Right renal pelvis (tissue), 4 donors: ENCODE measurements around the gene FBXW4. TPM values are rescaled to one million over a fixed set of nuclear protein-coding genes. Genes with fewer than 3 reads are reported as not detected.
A peak's percentile ranks its signal among the peaks of the same experiment; 100 is the strongest.

Experiments used
- DNase-seq, 4 donors: peaks; one replicate each; pipeline ENCODE4 v3.0.0-alpha.2; 2013; ENCODE audit warnings: low read depth in 4 of 4, low spot score in 3 of 4, missing footprints in 1 of 4
- polyA plus RNA-seq, 4 donors: library from polyadenylated mRNA; unstranded; fragments of 120-200 nt; gene quantifications; one replicate each; pipeline ENCODE4 v1.2.1, GENCODE V29; 2013; ENCODE audit not compliant: insufficient read length in 4 of 4

FBXW4 gene
- polyA plus RNA-seq, 4 donors: 54.1 to 61.0 (median 56.7) TPM

DNA sequence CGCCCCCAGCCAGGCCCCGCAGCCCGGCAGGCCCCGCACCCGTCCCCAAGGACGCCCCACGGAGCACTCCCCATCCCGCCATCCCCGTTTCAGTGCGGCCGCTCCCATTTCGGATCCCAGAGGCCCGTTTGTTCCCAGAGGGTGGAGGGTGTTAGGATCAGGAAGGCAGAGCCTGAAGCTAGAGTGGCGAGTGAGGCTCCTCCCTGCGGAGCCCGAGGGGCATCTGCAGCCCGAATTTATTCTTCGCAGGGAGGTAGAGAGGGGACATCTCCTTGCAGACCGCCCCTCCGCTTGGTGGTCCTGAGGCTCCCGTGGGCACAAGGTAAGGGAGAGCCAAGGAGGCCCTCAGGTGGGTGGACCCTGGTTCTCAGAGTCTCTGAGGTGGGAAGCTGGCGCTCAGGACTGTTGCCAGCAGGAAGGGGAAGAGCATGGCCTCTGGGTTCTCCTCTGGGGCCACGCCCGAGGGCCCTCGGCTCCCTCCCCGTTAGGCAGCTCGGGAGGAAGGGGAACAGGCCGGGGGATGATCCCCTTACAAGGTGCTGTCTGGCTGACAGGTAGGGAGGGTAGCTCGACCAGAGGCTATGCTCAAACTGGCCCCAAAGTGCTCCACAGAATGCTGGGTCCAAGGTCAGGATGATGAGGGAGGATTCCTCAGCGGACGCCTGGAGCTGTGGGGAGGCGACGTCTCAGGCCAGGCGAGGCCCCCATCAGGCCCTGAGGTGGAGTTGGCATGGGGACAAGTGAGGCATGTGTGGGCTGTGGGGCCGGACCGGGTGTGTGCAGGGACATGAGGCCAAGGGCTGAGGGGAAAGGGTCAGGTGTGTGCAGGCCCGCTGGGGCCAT is 124.3 kb downstream of the FBXW4 start:
- no peak for DNase-seq

DNA sequence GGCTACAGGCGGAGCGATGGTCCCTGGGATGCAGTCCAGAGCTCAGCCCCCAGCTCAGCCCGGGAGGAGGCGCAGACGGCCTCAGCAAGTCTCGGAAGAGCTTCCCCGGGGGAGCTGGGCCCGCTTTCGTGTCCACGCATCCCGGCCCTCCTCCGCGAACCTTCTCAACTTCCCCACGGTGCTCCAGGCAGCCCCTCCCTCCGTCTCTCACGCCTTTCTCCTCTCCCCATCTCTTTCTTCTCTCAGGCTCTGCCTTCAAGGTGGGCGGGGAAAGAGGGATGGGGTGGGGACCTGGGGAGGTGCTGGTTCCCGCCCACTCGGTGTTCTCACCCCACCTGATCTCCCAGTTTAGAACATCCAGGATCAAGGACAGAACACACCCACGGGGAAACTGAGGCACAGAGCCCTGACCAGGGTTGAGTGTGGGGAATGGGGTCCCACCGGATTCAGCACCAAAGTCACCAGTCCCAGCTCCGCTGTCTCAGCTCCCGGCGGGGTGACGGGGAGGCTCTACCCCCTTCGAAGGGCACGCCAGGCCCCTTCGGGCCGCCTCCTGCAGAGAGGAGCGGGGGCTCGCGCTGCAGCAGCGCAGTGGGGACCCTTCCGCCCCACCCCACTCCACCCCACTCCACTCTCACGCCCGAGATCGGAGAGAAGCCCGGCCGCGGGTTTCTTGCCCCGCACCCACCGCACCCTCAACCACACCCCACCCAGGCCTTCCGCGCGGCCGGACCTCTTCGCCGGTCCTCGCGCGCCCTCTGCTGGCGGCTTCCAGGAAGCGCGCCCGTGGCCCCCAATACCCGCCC is 125.1 kb downstream of the FBXW4 start:
- DNase-seq: peak in 3 of 4 donors; percentile 51 to 76 (median 61)

DNA sequence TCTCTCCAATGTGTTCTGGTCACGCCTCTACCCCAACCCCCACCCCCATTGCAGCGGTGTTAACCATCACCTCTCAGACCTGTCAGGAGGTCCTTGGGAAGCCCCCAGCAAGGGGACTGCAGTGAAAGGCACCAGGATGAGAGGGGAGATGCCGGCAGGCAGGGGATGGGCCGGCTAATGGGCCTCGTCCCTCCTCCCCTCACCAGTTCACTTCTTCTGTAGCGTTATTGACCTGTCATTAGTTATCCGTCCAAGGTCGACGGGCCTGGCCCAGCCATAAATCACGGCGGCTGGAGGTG is 125.7 kb downstream of the FBXW4 start:
- no peak for DNase-seq

DNA sequence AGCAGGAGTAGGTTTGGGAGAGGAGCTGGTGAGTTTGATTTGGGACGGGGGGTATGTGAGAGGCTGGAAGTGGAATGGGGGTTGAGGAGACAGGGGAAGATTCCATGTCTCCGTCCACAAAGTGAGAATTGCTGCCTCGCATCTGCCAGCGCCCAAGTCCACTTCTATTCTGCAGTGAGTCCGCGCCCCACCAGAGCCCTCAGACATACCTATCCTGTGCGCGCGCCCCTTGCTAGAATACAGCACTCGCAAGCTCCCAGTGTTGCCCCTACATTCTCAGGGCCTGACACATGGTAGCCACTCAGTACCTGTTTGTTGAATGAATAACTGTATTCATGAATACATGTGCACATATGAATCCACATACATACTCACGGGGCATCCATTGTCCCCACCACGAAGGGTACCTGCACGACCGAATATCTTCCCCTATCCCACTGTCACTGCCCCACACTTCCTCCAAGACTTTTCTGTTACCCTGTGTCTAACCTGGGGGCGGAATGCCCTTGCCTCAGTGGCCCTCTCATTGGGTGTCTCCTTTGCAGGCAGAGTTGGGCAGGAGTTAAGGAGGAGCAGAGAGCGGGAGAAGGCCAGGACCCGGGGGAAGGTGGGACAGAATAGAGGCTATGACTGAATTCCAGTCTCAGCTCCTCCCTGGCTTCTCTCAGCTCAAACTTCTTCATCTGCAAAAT is 126.8 kb downstream of the FBXW4 start:
- DNase-seq: no peak

DNA sequence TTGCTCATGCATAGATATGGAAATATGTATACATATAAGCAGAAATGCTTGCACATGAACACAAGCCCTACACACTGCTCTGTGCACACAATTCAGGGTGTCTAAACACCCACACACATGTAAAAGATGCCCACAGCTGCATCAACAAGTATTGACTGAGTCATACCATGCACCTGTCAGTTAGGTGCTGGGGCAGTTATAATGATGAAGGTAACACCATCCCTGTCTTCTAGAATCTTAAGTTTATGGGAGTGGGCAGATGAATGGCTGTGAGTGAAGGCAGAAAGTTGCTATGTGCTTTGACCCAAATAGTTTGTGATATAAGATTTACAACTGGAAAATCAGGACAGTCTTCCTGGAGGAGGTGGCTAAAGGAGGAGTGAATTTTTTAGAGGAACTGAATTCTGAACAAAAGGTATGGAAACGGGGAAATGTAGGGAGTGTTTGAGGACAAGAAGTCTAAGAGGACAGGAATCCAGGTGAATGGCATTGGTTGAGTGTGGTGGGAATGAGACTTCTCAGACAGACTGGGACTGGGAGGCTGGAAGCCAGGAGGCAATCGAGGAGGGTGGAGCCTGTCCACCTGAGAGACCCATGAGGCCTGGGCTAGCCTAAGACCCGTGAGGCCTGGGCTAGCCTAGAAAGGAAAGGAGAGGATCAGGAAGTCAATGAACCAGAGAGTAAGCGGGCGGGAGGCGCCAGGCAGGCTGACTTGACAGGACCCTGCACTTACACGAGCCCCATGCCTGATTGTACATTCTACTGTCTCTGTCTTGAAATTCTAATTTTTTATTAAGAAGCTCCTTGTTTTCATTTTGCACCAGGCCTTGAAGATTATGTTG is 127.6 kb downstream of the FBXW4 start:
- DNase-seq: no peak

DNA sequence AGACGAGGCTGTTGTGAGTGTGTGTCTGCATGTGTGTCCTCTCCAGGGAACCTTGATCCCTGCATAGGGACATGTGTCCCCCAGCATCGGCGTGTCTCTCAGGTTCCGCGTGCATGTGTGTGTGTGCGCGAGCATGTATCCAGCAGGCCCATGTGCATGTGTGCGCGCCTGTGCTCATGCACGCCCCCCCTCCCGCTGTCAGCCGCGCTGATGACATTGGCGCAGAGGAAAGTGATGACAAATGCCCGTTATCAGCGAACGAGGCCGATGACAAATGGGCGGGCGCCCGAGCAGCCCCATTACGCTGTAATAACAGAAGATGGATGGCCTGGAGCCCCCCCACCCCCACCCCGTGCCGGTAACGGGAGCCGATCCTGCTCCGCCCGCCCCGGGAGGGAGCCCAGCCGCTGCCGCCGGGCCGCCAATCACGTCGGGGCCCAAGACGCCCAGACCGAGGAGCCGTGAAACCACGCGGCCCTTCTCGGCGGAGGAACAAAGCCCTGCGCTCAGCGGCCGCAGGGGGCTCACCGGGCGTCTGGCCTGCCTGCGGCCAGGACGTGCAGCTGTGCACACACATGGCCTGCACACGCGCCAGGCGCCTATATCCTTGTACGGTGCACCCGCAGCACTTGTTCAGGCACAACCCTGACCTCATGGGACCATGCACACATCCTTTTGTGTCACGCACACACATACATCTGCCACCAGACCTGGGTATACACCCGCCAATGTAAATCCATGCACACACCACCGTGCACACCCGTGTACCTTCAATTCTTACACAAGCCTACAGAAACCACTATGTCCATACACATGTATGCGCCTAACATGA is 128.4 kb downstream of the FBXW4 start:
- DNase-seq: no peak

DNA sequence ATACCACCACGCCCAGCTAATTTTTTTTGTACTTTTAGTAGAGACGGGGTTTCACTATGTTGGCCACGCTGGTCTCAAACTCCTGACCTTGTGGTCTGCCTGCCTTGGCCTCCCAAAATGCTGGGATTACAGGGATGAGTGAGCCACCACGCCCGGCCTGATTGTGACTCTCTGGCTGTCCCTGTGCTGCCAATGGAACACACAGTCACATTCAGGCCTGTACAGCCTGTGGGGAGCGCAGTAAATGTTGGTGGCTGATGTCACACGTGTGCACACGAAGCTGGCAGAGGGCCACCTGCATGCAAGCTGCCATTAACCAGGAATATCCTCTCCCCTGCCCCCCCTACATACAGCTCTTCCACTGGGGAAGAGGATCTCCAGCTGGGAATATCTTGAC is 129.0 kb downstream of the FBXW4 start:
- no peak for DNase-seq

DNA sequence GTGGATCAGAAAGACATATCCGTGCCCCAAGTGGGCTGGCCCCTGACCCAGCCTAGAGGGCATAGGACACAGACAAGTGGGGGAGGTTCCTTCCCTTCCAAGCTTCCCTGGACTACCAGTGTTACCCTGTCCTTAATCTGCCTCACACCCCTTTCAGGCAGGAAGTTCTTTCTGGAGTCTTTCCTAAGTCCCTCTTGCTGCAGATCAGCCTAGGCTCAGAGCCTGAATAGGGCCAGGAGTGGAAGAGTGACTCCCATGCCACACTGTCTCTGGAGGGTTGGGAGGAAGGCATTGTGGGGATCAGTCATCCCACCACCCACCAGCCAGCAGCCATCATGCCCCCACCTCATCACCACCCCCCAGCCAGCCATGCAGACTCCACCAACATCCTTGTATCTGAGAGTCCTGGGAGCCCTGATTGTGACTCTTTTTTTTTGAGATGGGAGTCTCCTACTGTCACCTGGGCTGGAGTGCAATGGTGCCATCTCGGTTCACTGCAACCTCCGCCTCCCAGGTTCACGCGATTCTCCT is 129.5 kb downstream of the FBXW4 start:
- no peak for DNase-seq

DNA sequence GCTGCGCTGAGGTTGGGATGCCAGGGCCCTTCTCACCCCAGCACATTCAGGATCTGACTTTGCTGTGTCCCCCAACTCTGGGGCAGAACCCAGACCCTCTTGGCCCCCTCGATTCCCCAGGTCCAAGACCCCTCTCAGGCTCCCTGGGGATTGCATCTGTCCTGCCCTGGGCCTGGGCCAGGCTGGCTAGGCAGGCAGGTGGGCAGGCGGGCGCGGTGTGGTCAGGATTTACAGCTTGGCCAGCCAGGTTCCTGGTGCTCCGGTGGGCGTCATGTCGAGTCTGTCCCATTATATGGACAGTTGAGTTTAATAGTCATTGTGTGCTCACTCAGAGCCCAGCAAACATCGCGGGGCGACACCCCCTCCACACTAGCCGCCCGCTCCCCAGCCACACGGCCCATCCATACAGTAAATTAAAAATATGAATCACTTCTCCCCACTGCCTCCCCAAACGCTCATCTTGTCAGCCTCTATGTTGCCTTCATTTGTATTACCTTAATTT is 130.4 kb downstream of the FBXW4 start:
- DNase-seq: no peak

DNA sequence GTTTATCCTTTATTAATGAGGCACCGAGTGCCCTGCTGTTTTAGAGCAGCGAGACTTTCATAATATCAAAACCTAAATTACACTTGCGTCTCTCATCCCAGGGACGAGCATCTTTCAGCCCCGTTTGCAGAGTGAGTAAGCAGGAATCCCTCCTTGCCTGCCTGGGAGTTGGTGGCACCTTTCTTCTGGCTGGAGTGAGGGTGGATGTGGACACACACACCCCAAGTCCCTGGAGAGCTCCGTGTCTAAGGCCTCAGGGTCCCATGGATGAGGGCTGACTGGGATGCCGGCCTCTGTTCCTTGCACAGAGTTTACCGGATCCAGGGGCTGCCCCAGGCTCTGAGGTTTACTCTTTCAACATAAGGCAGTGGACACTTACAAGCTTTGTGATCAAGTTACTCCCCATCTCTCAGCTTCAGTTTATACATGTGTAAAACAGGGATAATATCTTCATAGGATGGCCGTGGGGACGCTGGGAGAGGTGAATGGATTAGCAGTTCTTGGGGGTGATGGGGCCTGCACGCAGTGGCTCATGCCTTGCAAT is 131.4 kb downstream of the FBXW4 start:
- DNase-seq: no peak

DNA sequence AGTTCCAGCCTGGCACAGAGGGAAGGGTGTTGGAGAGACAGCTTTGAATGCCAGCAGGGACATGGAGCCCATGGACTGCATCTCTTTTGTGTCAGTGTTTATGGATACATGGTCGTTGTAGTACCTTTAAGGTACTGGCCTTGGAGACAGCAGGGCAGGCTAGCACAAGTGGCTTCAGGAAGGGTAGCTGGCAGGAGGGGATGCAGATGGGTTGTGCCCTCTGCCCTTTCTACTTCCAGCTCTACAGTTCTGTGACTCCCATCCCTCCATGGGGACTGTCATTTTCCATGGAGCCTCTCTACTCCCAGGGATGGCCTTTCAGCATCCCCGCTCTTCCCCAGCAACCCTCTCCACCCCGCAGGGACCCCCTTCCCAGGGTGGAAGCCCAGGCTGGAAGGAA is 132.0 kb downstream of the FBXW4 start:
- no peak for DNase-seq

DNA sequence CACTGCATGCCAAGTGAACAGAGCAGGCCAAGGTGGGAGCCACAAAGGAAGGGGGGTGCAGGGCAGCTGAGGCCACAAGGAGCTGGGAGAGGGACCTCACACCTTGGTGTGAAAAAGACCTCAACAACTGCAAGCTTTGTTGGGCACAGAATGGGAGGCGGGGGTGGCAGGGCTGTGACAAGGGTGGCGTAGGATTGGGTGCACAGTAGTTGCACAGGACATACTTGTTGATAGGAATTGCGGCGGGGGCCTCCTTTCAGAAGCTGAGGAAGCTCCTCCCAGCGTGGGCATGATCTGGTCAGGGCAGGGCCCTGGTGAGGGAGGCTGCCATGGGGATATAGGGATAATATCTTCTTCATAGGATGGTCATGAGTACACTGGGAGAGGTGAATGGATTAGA is 132.7 kb downstream of the FBXW4 start:
- DNase-seq: no peak

DNA sequence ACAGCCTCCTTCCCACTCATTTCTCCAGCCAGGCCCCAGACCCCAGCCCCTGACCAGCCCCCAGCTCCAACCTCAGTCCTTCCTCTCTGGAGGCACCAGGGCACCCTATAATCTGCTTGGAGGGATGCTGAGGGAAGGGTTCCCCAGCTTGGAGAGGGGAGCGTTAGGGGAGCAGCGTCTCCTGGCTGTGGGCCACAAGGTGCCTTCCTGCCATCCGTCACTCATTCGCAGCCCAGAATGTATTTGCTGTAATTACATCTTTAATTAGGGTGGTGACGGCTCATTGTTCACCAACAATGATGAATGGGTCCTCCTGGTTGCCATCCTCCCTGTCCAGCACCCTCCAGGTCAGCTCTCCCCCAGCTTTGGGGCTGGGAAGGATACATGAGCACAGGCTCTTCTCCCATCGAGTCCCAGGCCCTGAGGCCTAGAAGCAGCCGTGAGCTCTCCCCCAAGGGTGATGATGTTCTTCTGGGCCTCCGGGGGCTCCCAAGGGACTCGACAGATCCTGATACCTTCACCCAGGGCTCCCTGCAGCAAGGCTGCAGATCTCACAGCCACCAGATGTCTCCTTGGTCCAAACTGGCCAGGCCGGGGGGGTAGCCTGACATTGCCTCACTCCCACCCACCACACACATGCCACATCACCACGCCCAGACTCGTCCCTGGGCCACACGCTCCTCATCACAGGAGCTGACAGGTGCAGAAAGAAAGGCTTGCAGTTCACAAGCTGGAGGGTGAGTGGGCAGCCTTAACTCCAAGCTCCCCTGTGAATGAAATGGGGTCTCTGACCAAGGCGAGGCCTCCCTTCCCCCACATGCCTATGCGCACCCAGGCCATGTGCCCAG is 133.7 kb downstream of the FBXW4 start:
- no peak for DNase-seq

Other genes with a start within 250 kb of the FBXW4 start
- 10 to 100 TPM; 29.7 to 34.5 (median 33.6) TPM for gene POLL, start 106.9 kb downstream of the FBXW4 start, polyA plus RNA-seq
- gene DPCD, start 106.8 kb downstream of the FBXW4 start, polyA plus RNA-seq: 10 to 100 TPM; 39.8 to 50.6 (median 44.7) TPM
- 1 to 10 TPM; 6.8 to 8.9 (median 8.1) TPM for gene FGF8, start 80.9 kb upstream of the FBXW4 start, polyA plus RNA-seq
- 10 to 100 TPM; 54.1 to 72.3 (median 61.8) TPM for gene NPM3, start 88.3 kb upstream of the FBXW4 start, polyA plus RNA-seq
- gene OGA, start 123.3 kb upstream of the FBXW4 start, polyA plus RNA-seq: 100 to 1,000 TPM; 124 to 155 (median 144) TPM
- gene KCNIP2, start 148.6 kb upstream of the FBXW4 start, polyA plus RNA-seq: 1 to 10 TPM; 3.6 to 5.1 (median 4.2) TPM